IMR-90 (cell line): Measurements from ENCODE around the gene ACE. TPM values are rescaled to one million over a fixed set of nuclear protein-coding genes. Genes with fewer than 3 reads are reported as not detected.

Source experiments
- polyA plus RNA-seq, 3 experiments: library from polyadenylated mRNA; depleted of rRNA; stranded (reverse); fragments of >200 nt; gene quantifications; 2 replicates each; pipeline ENCODE4 v1.2.3, GENCODE V29; 2012; ENCODE audit warnings: low replicate concordance in 1 of 3
- total RNA-seq: library from RNA; depleted of rRNA; stranded (reverse); fragments of >200 nt; gene quantifications from 2 replicates; pipeline ENCODE4 v1.2.3, GENCODE V29; 2012; rRNA removed

Gene ACE
- total and polyA plus RNA-seq, 2 of the 4 experiments (the other 2 are of a cell fraction) = 1.4 to 5.8 TPM

Other genes with a start within 250 kb of the ACE start
- gene CYB561, start 30.8 kb upstream of the ACE start, total RNA-seq = 1.1 and 2.5 TPM in 2 replicates
- gene CYB561, start 30.8 kb upstream of the ACE start, polyA plus RNA-seq (2012; rRNA removed) = 3.0 and 3.8 TPM in 2 replicates
- gene KCNH6, start 46.3 kb downstream of the ACE start, total RNA-seq = 0.18 and 0.28 TPM in 2 replicates
- gene KCNH6, start 46.3 kb downstream of the ACE start, polyA plus RNA-seq (2012; rRNA removed) = 0.17 and 0.32 TPM in 2 replicates
- gene DCAF7, start 73.4 kb downstream of the ACE start, total RNA-seq = 31.4 and 40.9 TPM in 2 replicates
- 52.4 and 52.8 TPM in 2 replicates for gene DCAF7, start 73.4 kb downstream of the ACE start, polyA plus RNA-seq (2012; rRNA removed)
- gene TACO1, start 123.8 kb downstream of the ACE start, total RNA-seq = 6.5 and 9.4 TPM in 2 replicates
- 28.8 and 32.8 TPM in 2 replicates for gene TACO1, start 123.8 kb downstream of the ACE start, polyA plus RNA-seq (2012; rRNA removed)
- gene MAP3K3, start 145.4 kb downstream of the ACE start, total RNA-seq = 24.2 and 25.6 TPM in 2 replicates
- gene MAP3K3, start 145.4 kb downstream of the ACE start, polyA plus RNA-seq (2012; rRNA removed) = 19.1 TPM in 2 replicates
- 4.5 and 4.7 TPM in 2 replicates for gene LIMD2, start 223.1 kb downstream of the ACE start, total RNA-seq
- gene LIMD2, start 223.1 kb downstream of the ACE start, polyA plus RNA-seq (2012; rRNA removed) = 21.7 and 32.3 TPM in 2 replicates